Heart right ventricle (tissue), 16 donors: ENCODE results near the gene ADA. TPM values are rescaled to one million over a fixed set of nuclear protein-coding genes. Genes with fewer than 3 reads are reported as not detected.
A peak's percentile ranks its signal among the peaks of the same experiment; 100 is the strongest.

ENCODE experiments used
- ATAC-seq, 8 donors: fragments of 200-7000 bp; cut with Tn5 transposase; one replicate each; pipeline ENCODE4 v1.9.1; 2020; ENCODE audit warnings: mild to moderate bottlenecking in 8 of 8, moderate library complexity in 8 of 8, moderate number of reproducible peaks in 1 of 8
- DNase-seq, 2 donors: peaks; one replicate each; pipeline ENCODE4 v3.0.0-alpha.2; 2020
- H3K27ac ChIP-seq, 10 donors: fragments of 200-600 bp; sonication (generic) in 2 of 10; one replicate each; pipeline versions ENCODE4 v1.5.0 to v1.8.0; 2020 to 2022; ENCODE audit warnings: mild to moderate bottlenecking in 3 of 10
- H3K27me3 ChIP-seq, 7 donors: fragments of 200-600 bp; one replicate each; pipeline ENCODE4 v1.8.0; 2021 to 2022; ENCODE audit warnings: mild to moderate bottlenecking in 2 of 7
- H3K36me3 ChIP-seq, 9 donors: fragments of 200-600 bp; sonication (generic) in 1 of 9; one replicate each; pipeline versions ENCODE4 v1.5.0 to v1.8.0; 2020 to 2022; ENCODE audit warnings: mild to moderate bottlenecking in 2 of 9
- H3K4me1 ChIP-seq, 9 donors: fragments of 200-600 bp; sonication (generic) in 1 of 9; one replicate each; pipeline versions ENCODE4 v1.5.0 to v1.8.0; 2020 to 2022; ENCODE audit warnings: mild to moderate bottlenecking in 4 of 9
- H3K4me3 ChIP-seq, 10 donors: fragments of 200-600 bp; sonication (generic) in 2 of 10; one replicate each; pipeline versions ENCODE4 v1.5.0 to v1.8.0; 2020 to 2022; ENCODE audit warnings: mild to moderate bottlenecking in 7 of 10, moderate library complexity in 2 of 10
- H3K9me3 ChIP-seq, 11 donors: fragments of 200-600 bp in 10 of 11; sonication (generic) in 2 of 11; one replicate each; pipeline versions ENCODE4 v1.5.0 to v1.8.0; 2013 to 2022; ENCODE audit warnings: mild to moderate bottlenecking in 2 of 11, control low read depth in 1 of 11, moderate library complexity in 1 of 11
- WGBS, 2 donors: extraction: QIAGEN DNeasy Blood & Tissue Kit; methylation state at CpG; one replicate each; pipeline ENCODE4 v1.1.7; 2013; ENCODE audit warnings: inconsistent platforms in 1 of 2; 5-methylcytosine and 5-hydroxymethylcytosine counted together
- intact Hi-C, 10 donors: fragments of 100-400 bp; cut with DNase I; formaldehyde crosslinking; loops; one replicate each; pipeline versions ENCODE4 v1.11.1 to v1.14.2; 2022
- polyA plus RNA-seq, 2 donors: library from polyadenylated mRNA; stranded (reverse); fragments of 200-250 nt; gene quantifications; one replicate each; pipeline ENCODE4 v1.2.3, GENCODE V29; 2013
- total RNA-seq, 10 donors: library from RNA; stranded (reverse); fragmentation: NEBNext Ultra II Directional in 3 of 10; extraction: Animal tissue kit (Norgen Biotek cat#: 25700) in 3 of 10; gene quantifications; one replicate each; pipeline versions ENCODE4 v1.2.1 to v1.2.4, GENCODE V29; 2021 to 2023
- TF ChIP-seq, protein P1 (sequence below), 9 donors: fragments of 200-600 bp; sonication (generic) in 2 of 9; IDR thresholded peaks; one replicate each; pipeline versions ENCODE4 v1.5.0 to v1.8.0; 2021 to 2022; ENCODE audit warnings: antibody characterized with exemption in 9 of 9, mild to moderate bottlenecking in 5 of 9, moderate library complexity in 1 of 9
- donor health status: Arrhythmogenic right ventricular cardiomyopathy.
- donor health status: ischemic (EF 13 %, LVEDD 7.1; RV severe dilation, severe dysfunction).
- donor health status: healthy with polysubstance abuse.
- donor health status: DM: no; HTN: yes; CAD: no.
- donor health status: DM: no; HTN: no; CAD: no.
- donor health status: ischemic (EF 25% LVEDD 6.9; RV normal size, moderate dysfunction).
- donor health status: ischemic (EF 25% LVEDD 5.7; RV mildly dilated, moderate dysfunction).
- donor health status: healthy.
- donor health status: DM: yes; HTN: yes; CAD: no.
- donor health status: Ischemic cardiomyopathy.
- donor health status: ischemic (EF 35%, LVEDD 5.7; RV mildly dilated, moderate dysfunction).
- donor health status: nonischemic (EF 11% LVEDD 7.7; RV severe dilation, severe dysfunction).
- donor health status: DM: yes; HTN: yes; CAD: no.
- donor health status: PGD.
- donor health status: ischemic (EF 29% LVEDD 5.4; RV normal size, mild dysfunction).
- donor health status: nonischemic (EF 23%, LVEDD 6.1; RV moderate dilation, normal function).

Gene ADA
- total and polyA plus RNA-seq, 12 donors = 1.6 to 18.3 (median 5.1) TPM

DNA sequence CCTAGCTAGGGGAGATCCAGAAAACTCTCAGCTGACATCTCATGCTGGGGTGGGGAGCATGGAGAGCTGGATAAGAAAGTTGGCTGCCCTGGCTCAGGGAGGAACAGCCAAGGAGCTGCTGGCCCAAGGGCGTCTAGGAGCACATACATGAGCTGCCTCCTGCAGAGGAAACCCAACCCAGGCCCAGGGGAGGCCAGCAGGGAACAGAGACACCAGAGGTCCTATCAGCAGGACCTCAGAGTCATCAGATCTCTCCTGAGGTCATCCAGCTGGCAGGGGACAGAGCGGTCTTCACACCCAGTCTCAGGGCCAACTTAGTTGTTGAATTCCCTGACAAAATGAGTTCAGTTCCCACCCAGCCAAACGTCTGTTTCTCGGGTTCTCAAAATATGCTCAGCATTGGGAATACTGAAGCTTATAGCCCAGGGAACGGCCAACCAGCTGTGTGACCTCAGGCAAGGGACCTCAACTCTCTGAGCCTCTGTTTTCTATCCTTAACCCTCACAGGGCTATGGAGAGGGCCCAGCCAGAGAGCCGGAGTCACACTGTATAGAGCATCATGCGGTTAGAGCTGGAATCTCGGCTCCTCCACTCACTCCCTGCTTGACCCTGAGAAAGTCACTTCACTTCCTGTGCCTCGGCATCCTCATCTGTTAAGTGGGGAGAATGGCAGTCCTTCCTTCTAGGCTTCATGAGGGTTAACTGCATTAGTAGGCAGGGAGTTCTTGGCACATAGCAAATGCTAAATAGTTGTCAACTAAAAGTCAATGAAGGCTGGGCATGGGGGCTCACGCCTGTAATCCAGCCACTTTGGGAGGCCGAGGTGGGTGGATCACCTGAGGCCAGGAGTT lies 13.8 kb downstream of the ADA start:
- ATAC-seq (peak; percentile 77 to 92 (median 86)), DNase-seq (peak; percentile 80 to 85)
- peaks cover 14 to 79% (median 55%) of the 10 kb centered on the region in 9 donors for H3K4me1 ChIP-seq
- H3K27ac ChIP-seq = peak overlapping the region; percentile 29 to 85 (median 72)
- TF ChIP-seq, protein P1, sequence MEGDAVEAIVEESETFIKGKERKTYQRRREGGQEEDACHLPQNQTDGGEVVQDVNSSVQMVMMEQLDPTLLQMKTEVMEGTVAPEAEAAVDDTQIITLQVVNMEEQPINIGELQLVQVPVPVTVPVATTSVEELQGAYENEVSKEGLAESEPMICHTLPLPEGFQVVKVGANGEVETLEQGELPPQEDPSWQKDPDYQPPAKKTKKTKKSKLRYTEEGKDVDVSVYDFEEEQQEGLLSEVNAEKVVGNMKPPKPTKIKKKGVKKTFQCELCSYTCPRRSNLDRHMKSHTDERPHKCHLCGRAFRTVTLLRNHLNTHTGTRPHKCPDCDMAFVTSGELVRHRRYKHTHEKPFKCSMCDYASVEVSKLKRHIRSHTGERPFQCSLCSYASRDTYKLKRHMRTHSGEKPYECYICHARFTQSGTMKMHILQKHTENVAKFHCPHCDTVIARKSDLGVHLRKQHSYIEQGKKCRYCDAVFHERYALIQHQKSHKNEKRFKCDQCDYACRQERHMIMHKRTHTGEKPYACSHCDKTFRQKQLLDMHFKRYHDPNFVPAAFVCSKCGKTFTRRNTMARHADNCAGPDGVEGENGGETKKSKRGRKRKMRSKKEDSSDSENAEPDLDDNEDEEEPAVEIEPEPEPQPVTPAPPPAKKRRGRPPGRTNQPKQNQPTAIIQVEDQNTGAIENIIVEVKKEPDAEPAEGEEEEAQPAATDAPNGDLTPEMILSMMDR (IDR thresholded peaks at IDR 0.05) = no peak
- intact Hi-C loops = no loop called here
- H3K36me3 ChIP-seq = peaks cover 0 to 23% (median 4%) of the 10 kb centered on the region in 9 donors
- H3K4me3 ChIP-seq = no peak overlapping the region
- 50 to 69% methylated on average over 11 of the region's 11 CpGs for WGBS, 2 donors
- H3K27me3 ChIP-seq = no peaks in the 10 kb centered on the region
- H3K9me3 ChIP-seq = peaks cover 0 to 5% (median 0%) of the 10 kb centered on the region in 11 donors

DNA sequence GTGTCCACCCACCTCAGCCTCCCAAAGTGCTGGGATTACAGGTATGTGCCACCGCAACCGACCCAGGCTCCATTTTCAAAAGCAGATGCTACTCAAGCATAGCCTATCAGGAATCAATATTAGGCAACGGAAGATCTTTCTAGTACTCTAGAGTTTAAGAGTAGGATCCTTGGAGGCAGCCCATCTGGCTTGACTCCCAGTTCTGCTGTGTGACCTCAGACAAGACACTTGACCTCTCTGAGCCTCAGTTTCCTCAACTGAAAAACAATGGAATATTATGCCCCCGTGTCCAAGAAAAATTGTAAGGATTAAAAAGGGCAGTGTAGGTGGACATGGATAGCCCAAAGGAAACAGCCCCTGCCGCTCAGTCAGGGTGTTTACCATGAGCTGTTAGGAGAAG lies 14.5 kb downstream of the ADA start:
- Histone ChIP-seq H3K9me3 (peaks cover 0 to 5% (median 0%) of the 10 kb centered on the region in 11 donors), H3K36me3 (peaks cover 0 to 23% (median 4%) of the 10 kb centered on the region in 9 donors), H3K4me1 (peaks cover 12 to 79% (median 55%) of the 10 kb centered on the region in 9 donors), H3K4me3 (no peak overlapping the region), H3K27me3 (no peaks in the 10 kb centered on the region), H3K27ac (peak overlapping the region; percentile 29 to 85 (median 72))
- TF ChIP-seq, protein P1 (IDR thresholded peaks at IDR 0.05) = no peak
- DNase-seq (no peak), ATAC-seq (no peak)
- 70 to 77% methylated on average over 5 of the region's 5 CpGs for WGBS, 2 donors
- intact Hi-C loops = no loop called here

DNA sequence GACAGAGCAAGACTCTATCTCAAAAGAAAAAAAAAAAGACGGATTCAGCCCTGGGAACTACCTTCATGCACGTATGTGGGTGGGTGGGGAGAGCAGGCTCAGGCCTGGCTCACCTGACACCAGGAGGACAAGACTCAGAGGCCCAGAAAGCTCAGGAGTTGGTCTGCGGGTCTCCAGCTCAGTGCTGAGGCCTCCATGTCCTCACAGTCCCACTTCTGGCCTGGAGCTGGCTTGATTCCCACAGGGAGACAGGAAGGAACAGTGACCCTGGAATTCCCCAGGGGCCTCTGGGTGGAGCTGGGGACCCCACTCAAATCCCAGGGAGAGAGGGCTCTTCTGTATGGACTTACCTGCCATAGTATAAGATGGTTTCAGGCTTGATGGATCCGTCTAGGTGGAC lies 15.6 kb downstream of the ADA start:
- H3K4me1 ChIP-seq = peaks cover 10 to 72% (median 50%) of the 10 kb centered on the region in 9 donors
- H3K9me3 ChIP-seq = peaks cover 0 to 4% (median 0%) of the 10 kb centered on the region in 11 donors
- no peak overlapping the region for H3K4me3 ChIP-seq
- DNase-seq = no peak
- no peaks in the 10 kb centered on the region for H3K27me3 ChIP-seq
- H3K27ac ChIP-seq = peak overlapping the region in 3 of 10 donors; percentile 72 to 83 (median 79)
- intact Hi-C loops = loop anchor here in 1 of 10 donors (2.0 kb wide), 1 partner anchor 17 kb away; no protein-coding TSS in a partner anchor
- TF ChIP-seq, protein P1 (IDR thresholded peaks at IDR 0.05) = no peak
- H3K36me3 ChIP-seq = peaks cover 0 to 23% (median 4%) of the 10 kb centered on the region in 9 donors
- ATAC-seq = no peak
- 80 to 87% methylated on average over 4 of the region's 4 CpGs for WGBS, 2 donors

DNA sequence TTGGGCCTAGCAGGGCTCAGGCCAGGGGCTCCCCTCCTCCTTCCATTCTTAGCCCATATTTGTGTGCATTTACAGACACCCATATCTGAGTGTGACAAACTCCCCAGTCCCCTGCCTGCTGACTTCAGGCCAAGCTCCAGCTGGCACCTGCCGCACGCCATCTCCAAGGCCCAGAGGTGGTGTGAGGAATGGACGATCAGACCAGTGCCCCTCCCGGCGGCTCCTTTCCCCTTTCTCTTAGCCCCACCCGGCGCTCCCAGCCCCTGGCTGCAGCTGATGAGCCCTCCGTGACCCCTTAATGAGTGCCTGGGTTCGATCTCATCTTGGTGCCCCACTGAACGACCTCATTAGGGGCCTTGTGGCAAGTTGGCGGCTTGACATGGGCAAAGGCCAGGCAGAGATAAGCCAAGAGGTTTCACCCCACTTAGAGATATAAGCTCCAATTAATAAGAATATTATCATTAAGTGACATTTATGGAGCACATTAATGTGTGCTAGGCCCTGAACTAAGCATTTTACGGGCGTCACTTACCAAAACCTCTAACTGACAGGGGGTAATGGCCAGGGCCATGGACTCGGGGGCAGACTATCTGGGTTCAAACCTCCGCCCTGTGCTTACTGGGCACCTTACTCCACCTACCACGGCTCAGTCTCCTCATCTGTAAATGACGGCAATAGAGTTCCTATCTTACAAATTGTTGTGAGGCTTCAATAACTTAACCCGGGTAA lies 17.5 kb downstream of the ADA start:
- H3K36me3 ChIP-seq = peaks cover 0 to 24% (median 4%) of the 10 kb centered on the region in 9 donors
- no peak for DNase-seq
- TF ChIP-seq, protein P1 (IDR thresholded peaks at IDR 0.05) = no peak
- no peaks in the 10 kb centered on the region for H3K27me3 ChIP-seq
- H3K4me1 ChIP-seq = peaks cover 10 to 78% (median 50%) of the 10 kb centered on the region in 9 donors
- intact Hi-C loops = loop anchor here in 1 of 10 donors (2.0 kb wide), 1 partner anchor 15 kb away; no protein-coding TSS in a partner anchor
- H3K9me3 ChIP-seq = no peaks in the 10 kb centered on the region
- WGBS, 2 donors = 73 to 78% methylated on average over 18 of the region's 18 CpGs
- ATAC-seq = peak in 1 of 8 donors; percentile 19
- H3K4me3 ChIP-seq = no peak overlapping the region
- peak overlapping the region in 6 of 10 donors; percentile 18 to 66 (median 34) for H3K27ac ChIP-seq
